HG03103 (cell line): ENCODE measurements around the gene C1orf198.

ENCODE experiments used
- ATAC-seq: cut with Tn5 transposase; IDR thresholded peaks from one replicate; pipeline ENCODE4 v1.9.1; 2021; ENCODE audit warnings: low read depth; ENCODE audit not compliant: unreplicated experiment

C1orf198 gene

DNA sequence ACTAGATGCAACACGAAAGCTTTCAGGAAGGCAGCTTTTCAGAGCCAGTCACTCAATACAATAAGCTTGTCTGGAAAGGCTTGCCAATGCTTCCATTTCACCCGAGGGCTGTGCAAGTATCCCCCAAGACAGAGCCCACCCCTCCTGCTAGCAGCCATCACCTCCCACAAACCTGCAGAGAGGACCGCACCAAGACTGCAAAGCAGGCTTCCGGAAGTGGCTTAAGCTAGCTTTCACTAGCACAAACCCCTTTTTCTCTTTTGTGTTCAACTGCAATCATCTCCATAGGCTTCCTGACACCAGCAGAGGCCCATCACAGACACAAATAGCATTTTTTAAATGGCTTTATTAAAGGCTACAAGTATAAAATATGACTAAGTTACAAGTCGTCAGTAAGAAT lies 31.5 kb downstream of the C1orf198 start:
- no peak for ATAC-seq

DNA sequence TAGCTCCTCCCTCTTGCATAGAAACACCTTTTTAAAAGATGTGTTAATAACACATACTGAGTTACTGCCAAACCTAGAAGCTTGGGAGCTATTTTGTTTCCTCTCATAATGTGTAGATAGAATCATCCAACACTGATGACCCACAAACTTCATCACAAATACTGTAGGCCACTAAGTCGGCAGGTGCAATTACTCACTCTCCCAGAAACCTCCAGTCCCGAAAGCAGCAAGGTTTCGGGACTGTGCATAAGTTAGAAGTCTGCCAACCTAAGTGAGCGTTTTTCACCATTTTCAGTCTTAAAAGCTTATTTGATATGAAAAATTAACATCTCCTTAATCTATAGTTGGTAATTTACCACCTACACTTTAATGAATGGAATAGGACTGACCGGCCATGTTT lies 32.0 kb downstream of the C1orf198 start:
- ATAC-seq, result no peak

DNA sequence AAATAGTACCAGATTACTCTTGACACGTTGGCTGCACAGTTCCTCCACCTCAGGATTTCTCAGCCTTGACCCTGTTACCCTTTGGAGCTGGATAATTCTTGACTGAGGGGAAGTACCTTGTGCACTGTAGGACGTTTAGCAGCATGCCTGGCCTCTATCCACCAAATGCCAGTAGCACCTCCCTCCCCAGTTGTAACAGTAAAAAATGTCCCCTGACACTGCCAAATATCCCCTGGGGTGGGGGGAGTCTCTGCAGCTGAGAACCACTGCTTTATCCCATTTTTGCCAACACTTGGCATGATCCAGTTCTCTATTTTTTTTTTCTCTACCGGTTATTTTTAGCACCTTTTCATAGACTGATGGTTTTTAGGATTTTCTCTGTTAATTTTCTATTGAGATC lies 34.0 kb downstream of the C1orf198 start:
- ATAC-seq, result no peak

DNA sequence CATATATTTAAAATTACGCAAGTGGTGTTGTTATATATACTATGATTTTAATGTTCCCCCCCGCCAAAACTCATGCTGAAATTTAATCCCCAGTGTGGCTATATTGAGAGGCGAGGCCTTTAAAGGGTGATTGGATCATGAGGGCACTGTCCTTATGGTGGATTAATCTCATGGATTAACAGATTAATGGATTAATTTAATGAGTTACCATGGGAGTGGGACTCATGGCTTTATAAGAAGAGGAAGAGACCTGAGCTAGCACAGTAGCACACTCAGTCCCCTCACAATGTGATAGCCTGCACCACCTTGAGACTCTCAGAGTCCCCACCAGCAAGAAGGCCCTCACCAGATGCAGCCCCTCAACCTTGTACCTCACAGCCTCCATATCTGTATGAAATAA lies 34.8 kb downstream of the C1orf198 start:
- ATAC-seq, result no peak

DNA sequence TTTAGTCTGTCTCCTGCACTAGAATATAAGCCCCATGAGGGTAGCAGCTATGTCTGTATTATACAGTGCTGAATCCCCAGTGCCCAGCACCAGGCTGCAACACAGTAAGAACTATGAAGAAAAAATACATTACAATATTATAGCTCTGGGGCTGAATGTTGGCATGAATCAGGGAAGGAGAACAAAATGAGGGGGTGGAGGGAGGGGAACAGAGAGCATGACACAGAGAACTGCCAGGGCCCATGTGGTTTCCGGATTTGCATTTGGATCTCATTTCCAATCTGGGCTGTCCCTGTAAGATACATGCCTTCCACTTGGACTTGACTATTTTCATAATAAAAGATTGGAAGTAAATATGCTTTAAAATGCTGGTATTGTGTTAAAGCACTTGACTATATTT lies 35.8 kb downstream of the C1orf198 start:
- no peak for ATAC-seq

DNA sequence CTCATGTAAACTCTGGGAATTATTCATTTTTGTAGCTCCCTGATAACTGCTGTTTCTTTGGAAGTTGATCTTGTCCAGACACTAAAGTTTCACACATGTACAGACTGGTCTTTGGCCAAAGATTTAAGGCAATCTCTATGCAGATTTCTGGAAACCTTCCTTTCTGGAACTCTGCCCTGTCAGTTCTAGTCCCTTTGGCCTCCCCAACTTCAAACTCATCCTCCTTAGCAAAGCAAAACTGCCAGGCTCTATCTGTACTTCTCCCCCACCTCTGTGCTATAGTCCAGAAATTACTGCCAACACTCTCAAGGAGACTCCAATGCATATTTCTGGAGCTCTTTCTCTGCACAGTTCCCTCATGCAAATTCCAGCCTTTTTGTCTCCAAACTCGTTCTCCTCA lies 36.5 kb downstream of the C1orf198 start:
- no peak for ATAC-seq

DNA sequence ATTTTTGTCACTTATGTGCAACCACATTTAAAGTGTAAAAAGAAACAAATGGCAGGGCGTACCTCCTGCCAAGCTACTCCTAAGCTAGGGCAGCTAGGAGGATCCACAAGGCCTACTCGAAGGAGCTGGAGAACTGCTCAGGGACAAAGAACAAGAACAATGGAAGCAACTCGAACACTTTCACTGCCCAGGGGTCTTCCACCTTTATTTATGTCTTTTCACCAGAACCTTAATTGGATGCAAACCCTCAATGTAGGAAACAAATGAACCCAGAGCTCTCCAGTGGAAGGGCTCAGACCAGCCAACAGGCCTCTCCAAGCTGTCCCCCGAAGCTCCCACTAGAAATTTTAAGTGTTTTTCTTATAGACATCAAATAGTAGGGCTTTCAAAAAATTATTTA lies 39.9 kb downstream of the C1orf198 start:
- ATAC-seq, result no peak

DNA sequence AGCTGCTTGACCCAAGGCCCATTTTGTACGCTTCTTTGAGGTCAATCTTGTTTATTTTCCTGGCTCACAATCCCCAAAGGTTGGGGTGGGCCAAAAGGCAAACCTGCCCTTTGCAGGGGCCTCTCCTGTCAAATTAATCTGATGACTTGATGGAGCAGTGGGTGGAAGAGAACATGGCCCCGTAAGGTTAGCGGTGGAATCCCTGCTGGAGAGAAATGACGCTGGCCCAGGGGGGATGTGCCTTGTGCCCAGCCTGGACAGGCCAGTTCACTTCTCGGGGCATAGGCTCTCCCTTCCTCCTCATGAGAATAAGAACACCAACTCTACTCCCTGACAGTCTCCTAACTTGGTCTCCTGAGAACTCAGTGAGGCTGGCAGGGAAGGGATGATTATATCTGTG lies 40.5 kb downstream of the C1orf198 start:
- no peak for ATAC-seq

DNA sequence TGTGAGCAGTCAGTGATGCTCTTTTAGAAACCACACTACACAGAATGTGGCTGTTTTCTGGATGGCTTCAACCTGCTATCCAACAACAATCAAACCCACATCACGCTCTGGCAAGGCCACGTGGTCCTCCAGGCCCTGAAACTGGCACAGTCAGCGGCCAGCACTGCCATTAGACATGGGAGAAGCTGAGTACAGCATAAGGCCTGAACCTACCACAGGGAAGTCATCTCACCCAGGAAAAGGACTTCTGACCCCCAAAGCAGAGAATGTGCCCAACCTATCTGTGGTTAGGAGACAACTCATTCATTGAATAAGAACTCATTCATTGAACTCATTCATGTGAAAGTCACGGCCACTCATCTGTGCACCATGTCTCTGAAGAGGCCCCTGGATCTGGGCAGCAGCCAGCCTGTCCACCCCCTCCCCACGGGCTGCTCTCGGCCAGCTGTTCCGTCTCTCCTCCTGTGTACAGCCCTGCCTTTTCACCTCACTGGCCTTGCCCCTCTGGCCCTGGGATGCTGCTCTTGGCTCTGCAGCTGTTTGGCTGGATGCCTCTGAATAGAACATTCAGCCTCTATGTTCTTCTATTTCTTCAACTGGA lies 41.1 kb downstream of the C1orf198 start:
- ATAC-seq, result no peak

DNA sequence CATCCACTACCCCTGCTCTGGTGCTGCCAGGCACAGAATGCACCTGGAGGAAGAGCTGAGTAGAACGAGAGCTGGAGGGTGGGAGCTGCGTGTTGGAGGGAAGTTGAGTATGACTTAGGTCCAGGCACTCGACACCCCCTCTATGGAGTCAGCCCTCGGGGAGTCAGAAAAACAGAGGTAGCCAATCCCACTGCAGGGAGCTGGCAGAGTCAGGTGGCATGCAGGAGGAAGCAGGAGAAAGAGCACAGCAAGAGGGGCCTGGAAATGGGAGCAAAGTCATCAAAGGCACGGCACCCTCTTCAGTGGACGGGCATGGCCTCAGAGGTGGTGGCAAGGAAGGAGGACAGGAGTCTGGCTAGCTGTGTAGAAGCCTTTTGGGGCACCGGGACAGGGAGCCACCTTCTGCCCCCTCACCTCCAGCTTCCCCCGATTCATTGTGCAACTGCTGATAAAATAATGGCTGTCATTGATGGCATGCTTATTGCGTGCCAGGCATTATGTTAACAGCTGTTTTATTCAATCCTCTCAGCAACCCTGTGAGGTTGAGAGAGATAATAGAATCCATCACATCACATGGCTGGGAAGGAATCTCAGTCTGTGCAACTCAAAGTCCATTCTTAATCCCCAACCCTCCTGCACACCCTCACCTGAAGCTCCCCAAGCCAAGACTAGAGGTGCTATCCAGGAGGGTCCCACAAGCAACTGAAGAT lies 42.0 kb downstream of the C1orf198 start:
- ATAC-seq, result no peak

DNA sequence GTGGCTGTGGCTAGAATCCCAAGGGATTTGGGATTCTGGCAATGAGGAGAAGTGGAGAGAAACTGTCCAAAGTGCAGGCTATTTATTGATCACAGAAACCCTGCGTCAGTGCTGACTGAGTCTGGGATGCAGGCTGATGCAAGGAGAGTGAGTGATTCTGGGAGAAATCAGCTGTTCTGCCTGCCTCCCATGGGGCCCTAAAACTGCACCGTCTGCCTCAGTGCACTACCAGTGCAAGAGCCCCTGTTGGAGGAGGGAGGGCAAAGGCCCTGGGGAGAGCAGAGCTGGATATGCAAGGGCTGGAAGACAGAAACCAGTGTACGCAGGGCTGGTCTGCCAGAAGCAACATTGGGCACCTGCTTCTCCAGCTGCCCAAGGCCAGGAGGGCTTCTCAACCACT lies 42.6 kb downstream of the C1orf198 start:
- ATAC-seq, result no peak

DNA sequence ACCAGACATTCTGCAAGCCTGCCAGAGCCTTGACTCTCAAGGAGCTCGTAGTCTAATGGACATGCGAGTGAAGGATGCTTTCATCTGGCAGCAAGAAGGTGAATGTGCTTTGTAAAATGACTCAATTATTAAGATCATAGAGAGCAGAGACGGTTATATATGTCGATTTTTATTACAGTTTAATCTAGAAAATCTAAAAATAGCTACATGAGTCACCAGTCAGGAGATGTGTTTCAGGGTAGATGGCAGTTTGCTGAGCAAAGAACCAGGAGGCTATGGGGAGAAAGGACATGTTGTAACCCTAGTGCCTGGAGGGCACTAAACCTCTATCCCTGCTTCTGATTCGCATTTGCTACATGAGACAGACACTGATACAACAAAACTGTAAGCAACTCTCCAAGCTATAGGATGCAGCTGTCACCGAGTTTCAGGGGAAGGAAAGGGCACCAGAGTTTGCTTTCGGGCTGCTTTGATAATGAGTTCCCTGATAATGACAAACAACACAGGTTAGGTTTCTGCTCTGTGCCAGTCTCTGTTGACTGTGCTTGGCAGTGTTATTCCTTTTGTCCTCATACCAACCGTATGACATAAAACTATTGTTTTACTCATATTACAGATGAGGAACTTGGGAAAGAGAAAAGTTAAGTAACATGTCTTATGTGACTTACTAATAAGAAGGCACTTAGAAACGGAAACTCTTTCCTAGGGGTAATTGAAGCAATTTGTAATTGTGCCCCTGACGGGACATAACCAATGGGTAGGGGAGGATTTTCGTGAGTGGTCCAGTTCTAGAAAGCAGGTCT lies 43.2 kb downstream of the C1orf198 start:
- no peak for ATAC-seq

DNA sequence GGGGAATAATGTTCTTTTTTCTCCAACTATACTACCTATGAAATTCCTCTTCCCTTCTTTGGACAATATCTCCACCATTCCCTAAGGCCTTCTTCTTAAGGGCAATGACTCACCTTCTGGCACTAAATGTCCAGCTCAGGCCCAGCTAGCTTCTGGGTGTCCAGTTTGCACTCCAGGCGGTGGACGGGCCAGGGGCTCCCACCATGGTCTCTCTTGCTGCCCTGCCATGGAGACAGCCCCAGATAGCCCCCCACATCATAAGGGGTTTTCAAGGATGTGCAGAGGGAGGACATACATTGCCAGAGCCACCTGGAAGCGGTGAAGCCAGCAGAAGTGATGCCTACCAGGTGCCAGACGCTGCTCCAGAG lies 43.8 kb downstream of the C1orf198 start:
- ATAC-seq, result no peak

DNA sequence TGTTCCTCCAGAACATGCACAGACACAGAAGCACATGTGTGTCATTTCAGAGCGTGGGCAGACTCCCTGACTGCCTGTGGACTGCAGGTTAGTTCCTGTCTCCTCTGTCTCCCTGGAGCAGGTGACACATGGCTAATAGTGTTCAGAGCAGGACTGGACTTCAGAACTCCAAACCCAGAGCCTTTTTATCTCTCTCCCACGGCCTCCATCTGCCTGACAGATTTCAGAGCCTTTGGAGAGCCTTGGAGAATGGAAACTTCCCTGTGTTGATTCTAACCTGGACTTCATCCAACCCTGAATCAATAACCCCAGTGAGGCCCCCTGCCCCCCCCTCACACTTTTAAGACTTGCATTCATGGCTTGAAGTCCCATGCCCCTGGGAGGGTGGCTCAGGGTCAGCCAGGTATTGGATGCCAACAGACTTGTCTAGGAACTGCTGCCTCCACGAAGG lies 44.4 kb downstream of the C1orf198 start:
- ATAC-seq, result no peak

DNA sequence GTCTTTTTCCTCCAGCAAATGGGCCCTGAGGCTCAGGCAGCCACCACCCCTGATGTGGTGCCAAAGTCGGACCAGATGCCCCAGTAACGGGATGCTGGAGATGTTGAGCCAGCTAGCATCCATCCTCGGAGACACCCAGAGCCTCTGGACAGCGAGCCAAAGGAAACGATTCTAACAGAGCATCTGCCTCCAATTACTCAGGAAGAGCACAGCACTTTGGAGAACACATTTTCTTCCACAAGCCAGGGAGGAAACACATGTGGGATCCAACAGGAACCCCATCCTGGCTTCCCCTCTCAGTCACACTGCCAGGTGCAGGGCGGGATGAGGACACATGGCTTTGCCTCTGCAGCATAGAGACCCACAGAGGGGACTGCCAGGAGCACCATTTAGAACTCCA lies 44.9 kb downstream of the C1orf198 start:
- no peak for ATAC-seq

DNA sequence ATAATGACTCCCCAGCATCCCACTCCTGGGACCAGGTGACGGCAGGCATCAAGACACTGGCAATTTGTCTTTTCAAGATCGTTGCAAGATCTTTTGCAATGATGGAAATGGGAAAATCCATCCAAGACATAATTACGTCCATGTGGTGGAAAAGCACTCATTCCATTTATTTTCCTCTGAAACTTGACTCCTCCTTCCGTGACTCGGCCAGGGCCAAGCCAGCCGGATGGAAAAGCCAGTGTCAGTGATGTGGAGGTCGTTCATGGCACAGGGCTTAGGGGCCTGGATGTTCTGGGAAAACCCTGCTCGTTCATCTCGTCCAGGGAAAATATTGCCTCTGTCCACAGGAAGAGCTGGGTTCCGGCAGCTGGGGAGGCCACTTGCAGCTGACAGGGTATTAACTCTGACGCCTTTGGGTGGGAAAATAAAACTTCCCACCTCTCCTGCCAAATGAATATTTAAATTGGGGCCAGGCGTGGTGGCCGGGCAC lies 46.2 kb downstream of the C1orf198 start:
- ATAC-seq, result no peak

DNA sequence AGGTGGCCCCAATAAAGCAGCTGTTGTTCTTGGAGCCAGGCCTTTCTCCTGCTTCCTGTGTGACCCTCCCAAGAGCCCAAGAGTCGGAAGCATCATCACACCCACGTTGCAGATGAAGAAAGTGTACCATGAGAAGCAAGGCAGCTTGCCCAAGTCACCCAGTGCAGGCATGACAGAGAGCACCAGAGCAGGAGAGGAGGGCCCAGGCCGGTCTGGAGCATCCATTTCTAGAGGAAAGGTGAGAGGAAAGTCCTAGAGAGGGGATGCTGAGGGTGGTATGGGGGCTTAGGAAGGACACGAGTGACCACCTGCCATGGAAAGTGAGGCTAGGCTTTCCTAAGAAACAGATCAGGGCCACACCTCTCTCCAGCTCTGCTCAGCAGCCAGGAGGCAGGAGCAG lies 47.0 kb downstream of the C1orf198 start:
- ATAC-seq, result no peak

DNA sequence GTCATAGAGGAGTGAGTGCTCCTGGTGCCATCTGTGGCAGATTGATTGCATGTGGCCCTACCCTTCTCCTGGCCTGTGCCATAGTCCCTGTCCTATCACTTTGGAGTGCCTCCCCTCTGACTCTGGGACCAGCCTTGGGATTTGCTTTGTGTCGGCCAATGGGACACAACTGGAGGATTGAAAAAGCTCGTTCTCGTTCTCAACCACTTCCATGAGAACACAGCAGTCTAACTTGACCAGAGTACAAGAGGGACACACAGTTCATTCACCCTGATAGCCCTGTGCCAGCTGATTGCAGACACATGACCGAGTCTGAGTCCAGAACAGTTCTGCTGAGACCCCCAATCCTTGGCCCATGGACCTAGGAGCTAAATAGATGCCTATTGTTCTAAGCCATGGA lies 47.8 kb downstream of the C1orf198 start:
- ATAC-seq, result no peak

DNA sequence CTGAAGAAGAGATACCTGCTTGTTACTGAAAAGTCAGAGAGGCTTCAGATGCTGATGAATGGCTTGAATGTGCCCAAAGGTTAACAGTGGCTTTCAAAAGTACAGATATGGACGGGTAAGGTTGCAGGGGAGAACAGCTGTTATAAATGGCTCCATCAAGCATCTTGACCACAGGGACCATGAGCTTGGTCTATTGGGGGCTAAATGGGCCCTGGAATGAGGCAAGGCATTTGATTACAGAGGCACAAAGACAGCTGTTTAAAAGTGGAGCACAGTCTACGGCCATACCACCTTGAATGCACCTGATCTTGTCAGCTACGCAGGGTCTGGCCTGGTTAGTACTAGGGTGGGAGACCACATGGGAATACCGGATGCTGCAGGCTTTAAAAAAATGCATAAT lies 48.3 kb downstream of the C1orf198 start:
- ATAC-seq, result no peak

DNA sequence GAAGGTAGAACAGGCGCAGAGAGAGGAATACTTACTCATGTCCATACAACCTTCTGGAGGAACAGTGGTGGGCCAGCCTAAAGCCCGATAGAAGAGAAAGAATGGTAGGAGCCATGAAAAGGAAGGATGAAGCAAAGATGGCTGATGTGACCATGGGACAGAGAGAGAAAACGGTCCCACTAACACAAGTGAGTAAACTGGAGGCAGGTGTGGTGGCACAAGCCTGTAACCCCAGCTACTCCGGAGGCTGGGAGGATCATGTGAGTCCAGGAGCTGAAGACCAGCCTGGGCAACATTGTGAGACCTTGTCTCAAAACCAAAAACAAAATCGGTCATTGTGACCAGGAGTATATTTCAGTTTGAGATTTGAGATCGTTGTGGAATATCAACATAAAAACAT lies 49.4 kb downstream of the C1orf198 start:
- no peak for ATAC-seq

DNA sequence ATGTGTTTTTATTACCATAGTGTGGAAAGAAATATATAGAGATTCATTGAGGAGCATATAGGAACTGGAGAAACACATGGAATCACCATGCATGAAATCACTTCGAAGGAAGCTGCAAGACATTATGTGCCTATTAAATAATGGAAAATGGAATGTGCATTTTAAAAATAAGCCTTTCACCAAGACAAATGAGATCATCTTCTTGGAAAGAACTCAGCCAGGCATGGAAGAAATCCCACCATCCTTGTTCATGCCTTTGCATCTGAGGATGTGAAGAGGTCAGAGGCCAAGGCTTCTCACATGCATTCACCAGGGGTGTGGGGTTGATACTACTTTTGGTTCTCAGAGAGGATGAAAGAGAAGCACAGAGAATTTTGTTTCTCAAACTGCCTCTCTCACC lies 50.0 kb downstream of the C1orf198 start:
- ATAC-seq, result no peak

DNA sequence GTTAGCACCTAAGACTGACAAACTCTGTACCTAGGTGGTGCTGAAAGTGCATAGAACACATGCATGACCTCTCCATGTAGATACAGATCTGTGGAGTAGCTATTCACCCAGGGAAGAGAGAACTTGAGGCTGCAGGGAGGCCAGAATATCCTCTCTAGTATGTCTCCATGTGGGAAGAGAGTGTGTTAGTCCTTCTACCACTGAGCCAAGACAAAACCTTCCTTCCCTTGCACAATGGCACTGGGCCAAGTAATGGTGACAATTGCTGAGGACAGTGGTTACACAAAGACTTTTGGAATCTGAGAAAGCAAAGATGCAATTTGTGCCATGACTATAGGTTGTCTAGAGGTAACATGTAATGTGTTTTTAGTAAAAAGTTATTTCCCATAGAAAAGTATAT lies 52.3 kb downstream of the C1orf198 start:
- no peak for ATAC-seq
